NCI-H510A (cell line): Measurements from ENCODE around the gene LIMK2.
"Not testable (repeated sequence)": the region's sequence is repeated elsewhere in the genome, so short reads cannot be mapped to it uniquely, and the experiment has no call there.

Source experiments
- DNase-seq: peaks from one replicate; lab custom pipeline; 2025; lab: John Stamatoyannopoulos, UW

Gene LIMK2

GRCh38 chr22:31290494-31291471 lies 78.7 kb downstream of the LIMK2 start:
- peak; percentile 90 for DNase-seq

GRCh38 chr22:31291481-31292235 lies 79.6 kb downstream of the LIMK2 start:
- no peak for DNase-seq

GRCh38 chr22:31292236-31292989 lies 80.3 kb downstream of the LIMK2 start, which contains the start of gene PIK3IP1:
PIK3IP1 (minus strand) TSS chr22:31292488; CDS start chr22:31292344, 144 bp downstream.
- DNase-seq: peak; percentile 73

GRCh38 chr22:31295360-31295759 lies 83.3 kb downstream of the LIMK2 start:
- no peak for DNase-seq

GRCh38 chr22:31295831-31296657 lies 83.9 kb downstream of the LIMK2 start:
- no peak for DNase-seq

- no peak for DNase-seq
These were observed 88.8 kb downstream of the LIMK2 start for GRCh38 chr22:31300896-31301295.

- no peak for DNase-seq
These were observed 89.9 kb downstream of the LIMK2 start for GRCh38 chr22:31302006-31302405.

- no peak for DNase-seq
These were observed 90.4 kb downstream of the LIMK2 start for GRCh38 chr22:31302537-31302936.

- no peak for DNase-seq
These were observed 93.1 kb downstream of the LIMK2 start for GRCh38 chr22:31305194-31305593.

- no peak for DNase-seq
These were observed 96.1 kb downstream of the LIMK2 start for GRCh38 chr22:31308181-31308580.

GRCh38 chr22:31313366-31314147 lies 101.5 kb downstream of the LIMK2 start:
- DNase-seq: peak; percentile 70

- DNase-seq: not testable (repeated sequence)
These were observed 102.1 kb downstream of the LIMK2 start for GRCh38 chr22:31314220-31314619.

GRCh38 chr22:31321421-31321820 lies 109.3 kb downstream of the LIMK2 start:
- DNase-seq: peak; percentile 7

- DNase-seq: no peak
These were observed 111.8 kb downstream of the LIMK2 start for GRCh38 chr22:31323578-31324550.

- DNase-seq: no peak
These were observed 114.8 kb downstream of the LIMK2 start for GRCh38 chr22:31326877-31327276.

GRCh38 chr22:31327806-31328543 lies 115.9 kb downstream of the LIMK2 start:
- no peak for DNase-seq

- DNase-seq: no peak
These were observed 116.5 kb downstream of the LIMK2 start for GRCh38 chr22:31328544-31328960.

- DNase-seq: no peak
These were observed 116.9 kb downstream of the LIMK2 start for GRCh38 chr22:31329029-31329428.
